Fibroblast of lung (primary cell): ENCODE measurements around the gene VGLL3.

Source experiments
- CTCF ChIP-seq, 2 donors: IDR thresholded peaks in 1 of 2; conservative IDR thresholded peaks in 1 of 2; 1 replicate in 1 of 2; 2 replicates in 1 of 2; pipeline ENCODE4 v1.5.1; 2011 to 2012; ENCODE audit warnings: low read length in 2 of 2, control low read depth in 1 of 2, inconsistent platforms in 1 of 2, low read depth in 1 of 2, mild to moderate bottlenecking in 1 of 2
- EZH2 ChIP-seq: IDR thresholded peaks from 2 replicates; pipeline ENCODE4 v1.5.1; 2012; ENCODE audit warnings: low read length, control low read depth, mild to moderate bottlenecking; ENCODE audit errors: missing control alignments

GRCh38 chr3:86969500-86970189 lies 21.3 kb downstream of the VGLL3 start:
- peak; percentile 56 to 76 for TF ChIP-seq CTCF (conservative IDR thresholded peaks at IDR 0.05 in 1 of 2, IDR thresholded peaks at IDR 0.05 in 1 of 2; ENCODE audit: low read depth in 1 of 2, low read length in 2 of 2)
- no peak for TF ChIP-seq EZH2
